ENCODE results near the gene GIGYF2.

GIGYF2 gene

DNA sequence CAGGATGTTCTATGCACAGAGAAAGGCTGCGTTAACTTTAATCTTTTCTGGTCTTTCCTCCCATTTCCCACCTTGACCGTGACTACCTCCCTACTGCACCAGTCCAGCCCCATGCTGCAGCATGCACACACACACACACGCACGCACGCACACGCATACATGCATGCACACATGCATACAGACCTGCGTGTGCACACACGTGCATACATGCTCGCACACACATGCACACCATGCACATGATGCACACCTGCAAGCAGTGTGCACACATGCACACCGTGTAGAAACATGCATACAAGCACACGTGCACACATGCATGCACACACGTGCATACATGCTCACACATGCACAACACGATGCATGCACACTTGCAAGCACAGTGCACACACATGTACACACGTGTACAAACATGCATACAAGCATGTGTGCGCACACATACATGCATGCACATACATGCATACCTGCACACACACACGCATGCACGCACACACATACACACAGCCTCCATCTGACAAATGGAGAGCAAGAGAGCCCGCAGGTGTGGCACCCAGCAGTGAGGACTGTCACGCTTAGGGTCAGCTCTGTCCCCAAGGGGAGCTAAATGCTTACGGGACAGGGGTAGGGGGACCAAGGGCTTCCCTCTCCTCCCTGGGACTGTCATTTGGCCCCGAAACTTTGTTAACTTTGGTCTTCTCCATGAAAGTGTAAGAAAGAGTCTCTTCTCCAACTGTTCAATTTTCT is 191.1 kb downstream of the GIGYF2 start:
- Histone ChIP-seq H3K4me3 (ENCODE audit: extremely low read depth, insufficient read depth, low read length, poor library complexity, severe bottlenecking) (no peak overlapping the region), H3K27ac (ENCODE audit: low read depth, low read length, severe bottlenecking) (no peak overlapping the region)

DNA sequence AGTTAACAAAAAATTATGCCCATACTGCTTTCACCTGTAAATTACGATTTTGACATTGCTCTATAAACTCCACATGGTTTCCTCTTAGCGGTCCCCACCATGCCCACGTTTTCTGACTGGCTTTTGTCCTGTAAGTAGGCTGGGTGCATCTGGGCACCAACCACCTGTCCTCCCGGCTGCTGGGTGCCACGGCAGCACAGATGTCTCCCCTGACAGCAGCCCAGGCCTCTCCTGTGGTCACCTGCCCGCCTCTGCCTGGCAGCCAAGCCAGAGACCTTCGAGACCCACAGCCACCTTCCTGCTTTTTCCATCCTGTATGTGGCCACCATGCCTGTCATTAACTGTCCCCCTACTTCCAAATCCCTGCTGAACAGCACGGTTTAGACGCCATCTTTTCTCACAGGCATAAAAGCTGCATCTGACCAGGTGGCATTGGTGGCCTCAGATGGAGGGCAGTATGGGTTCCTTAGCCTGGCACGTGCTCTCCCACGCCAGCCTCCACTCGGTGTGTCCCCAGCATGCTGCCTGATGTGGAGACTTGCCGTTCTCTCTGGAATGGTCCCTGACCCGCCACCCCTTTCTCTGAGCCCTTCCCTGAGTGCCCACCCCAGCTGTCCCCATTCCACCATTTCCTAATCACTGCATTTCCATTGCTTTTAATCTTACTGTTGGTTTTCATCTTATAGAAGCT is 191.9 kb downstream of the GIGYF2 start:
- Histone ChIP-seq H3K9me3 (ENCODE audit: control insufficient read depth, low read length) (no peaks in the 10 kb centered on the region), H3K4me1 (ENCODE audit: control insufficient read depth, insufficient read depth, low read length, poor library complexity, severe bottlenecking) (peaks cover 4% of the 10 kb centered on the region), H3K27ac (ENCODE audit: low read depth, low read length, severe bottlenecking) (no peak overlapping the region), H3K4me3 (ENCODE audit: extremely low read depth, insufficient read depth, low read length, poor library complexity, severe bottlenecking) (no peak overlapping the region), H3K36me3 (ENCODE audit: control insufficient read depth, insufficient read depth, low read length) (no peaks in the 10 kb centered on the region)
- WGBS, 2 experiments (ENCODE audit: insufficient coverage in 2 of 2) = 93 to 97% methylated on average over 10 to 12 of the region's 14 CpGs

More for the DNA sequence above, 191.1 kb downstream of the GIGYF2 start:
- 97% methylated on average over 18 to 20 of the region's 21 CpGs for WGBS, 2 experiments (ENCODE audit: insufficient coverage in 2 of 2)
- Histone ChIP-seq H3K36me3 (ENCODE audit: control insufficient read depth, insufficient read depth, low read length) (no peaks in the 10 kb centered on the region), H3K9me3 (ENCODE audit: control insufficient read depth, low read length) (no peaks in the 10 kb centered on the region), H3K4me1 (ENCODE audit: control insufficient read depth, insufficient read depth, low read length, poor library complexity, severe bottlenecking) (peaks cover 4% of the 10 kb centered on the region)

DNA sequence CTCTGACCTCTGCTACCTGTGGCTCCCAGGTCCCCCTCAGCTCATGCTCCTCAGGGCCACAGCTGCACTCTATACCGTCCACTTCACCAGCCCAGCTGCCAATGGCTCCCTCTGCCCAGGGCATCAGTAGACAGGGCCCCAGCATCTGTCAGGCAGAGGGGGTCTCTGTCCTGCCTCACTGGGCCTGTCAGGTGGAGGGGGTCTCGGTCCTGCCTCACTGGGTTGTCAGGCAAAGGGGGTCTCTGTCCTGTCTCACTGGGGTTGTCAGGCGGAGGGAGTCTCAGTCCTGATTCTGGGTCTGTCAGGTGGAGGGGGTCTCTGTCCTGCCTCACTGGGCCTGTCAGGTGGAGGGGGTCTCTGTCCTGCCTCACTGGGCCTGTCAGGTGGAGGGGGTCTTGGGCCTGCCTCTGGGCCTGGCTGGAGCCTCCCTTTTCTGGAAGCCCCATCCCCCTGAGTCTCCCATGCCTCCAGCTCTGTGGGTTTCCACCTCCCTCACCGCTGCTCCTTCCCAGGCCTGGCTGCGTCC is 192.8 kb downstream of the GIGYF2 start:
- Histone ChIP-seq H3K4me1 (ENCODE audit: control insufficient read depth, insufficient read depth, low read length, poor library complexity, severe bottlenecking) (peaks cover 4% of the 10 kb centered on the region), H3K27ac (ENCODE audit: low read depth, low read length, severe bottlenecking) (no peak overlapping the region), H3K4me3 (ENCODE audit: extremely low read depth, insufficient read depth, low read length, poor library complexity, severe bottlenecking) (no peak overlapping the region), H3K9me3 (ENCODE audit: control insufficient read depth, low read length) (no peaks in the 10 kb centered on the region), H3K36me3 (ENCODE audit: control insufficient read depth, insufficient read depth, low read length) (no peaks in the 10 kb centered on the region)
- WGBS, 2 experiments (ENCODE audit: insufficient coverage in 2 of 2) = 91 to 97% methylated on average over 4 to 5 of the region's 5 CpGs

DNA sequence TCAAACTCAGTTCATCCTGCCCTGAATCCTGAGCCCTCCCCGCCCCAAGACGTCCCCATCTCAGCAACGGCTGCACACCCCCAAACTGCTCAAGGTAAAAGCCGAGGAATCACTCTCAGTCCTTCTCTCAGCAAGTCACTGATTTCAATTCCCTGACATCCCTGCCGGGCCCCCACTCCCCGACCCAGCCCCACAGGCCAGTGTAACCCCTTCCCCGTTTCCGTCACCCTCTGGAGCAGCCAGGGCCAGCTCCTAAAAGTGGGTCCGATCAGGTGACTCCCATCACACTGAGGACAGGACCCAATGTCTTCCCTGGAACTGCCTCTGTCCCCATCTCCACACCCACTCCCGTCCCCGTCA is 193.4 kb downstream of the GIGYF2 start:
- Histone ChIP-seq H3K4me1 (ENCODE audit: control insufficient read depth, insufficient read depth, low read length, poor library complexity, severe bottlenecking) (peaks cover 4% of the 10 kb centered on the region), H3K9me3 (ENCODE audit: control insufficient read depth, low read length) (no peaks in the 10 kb centered on the region), H3K27ac (ENCODE audit: low read depth, low read length, severe bottlenecking) (no peak overlapping the region), H3K36me3 (ENCODE audit: control insufficient read depth, insufficient read depth, low read length) (no peaks in the 10 kb centered on the region), H3K4me3 (ENCODE audit: extremely low read depth, insufficient read depth, low read length, poor library complexity, severe bottlenecking) (no peak overlapping the region)
- WGBS, 2 experiments (ENCODE audit: insufficient coverage in 2 of 2) = 80 to 82% methylated on average over 10 to 11 of the region's 11 CpGs

DNA sequence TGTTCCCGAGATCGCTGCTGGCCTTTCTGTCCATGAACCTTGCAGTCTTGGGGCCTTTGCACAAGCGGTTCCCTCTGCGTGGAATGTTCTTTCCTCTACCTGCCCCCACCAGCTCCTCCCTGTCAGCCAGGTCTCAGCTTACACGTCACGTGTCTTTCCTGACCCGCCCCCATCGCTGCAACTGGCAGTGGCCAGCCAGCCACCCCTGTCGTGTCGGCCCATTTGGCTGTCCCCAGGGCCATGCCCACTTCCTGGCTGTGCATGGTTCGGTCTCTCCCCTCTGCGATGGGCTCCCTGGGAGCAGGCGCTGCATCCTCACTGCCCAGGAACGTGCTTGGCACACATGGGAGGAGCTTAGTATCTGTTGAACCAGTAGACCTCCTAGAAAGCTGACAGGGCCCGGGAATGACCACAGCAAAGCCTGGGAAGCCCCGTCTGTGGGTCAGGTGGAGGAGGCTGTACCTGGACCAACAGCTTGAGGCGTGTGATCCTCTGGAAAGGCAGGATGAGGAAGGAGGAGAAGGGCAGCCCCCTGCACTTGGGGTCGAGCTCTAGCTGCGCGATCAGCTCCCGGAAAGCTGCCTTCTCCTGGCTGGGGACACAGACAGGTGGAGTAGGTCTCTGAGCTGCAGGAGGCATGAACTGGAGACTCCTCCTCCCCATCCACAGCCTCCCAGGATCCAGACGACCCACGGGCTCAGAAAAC is 193.9 kb downstream of the GIGYF2 start:
- Histone ChIP-seq H3K9me3 (ENCODE audit: control insufficient read depth, low read length) (no peaks in the 10 kb centered on the region), H3K36me3 (ENCODE audit: control insufficient read depth, insufficient read depth, low read length) (no peaks in the 10 kb centered on the region), H3K27ac (ENCODE audit: low read depth, low read length, severe bottlenecking) (no peak overlapping the region), H3K4me1 (ENCODE audit: control insufficient read depth, insufficient read depth, low read length, poor library complexity, severe bottlenecking) (peaks cover 4% of the 10 kb centered on the region), H3K4me3 (ENCODE audit: extremely low read depth, insufficient read depth, low read length, poor library complexity, severe bottlenecking) (no peak overlapping the region)
- 40 to 41% methylated on average over 18 of the region's 23 CpGs for WGBS, 2 experiments (ENCODE audit: insufficient coverage in 2 of 2)

DNA sequence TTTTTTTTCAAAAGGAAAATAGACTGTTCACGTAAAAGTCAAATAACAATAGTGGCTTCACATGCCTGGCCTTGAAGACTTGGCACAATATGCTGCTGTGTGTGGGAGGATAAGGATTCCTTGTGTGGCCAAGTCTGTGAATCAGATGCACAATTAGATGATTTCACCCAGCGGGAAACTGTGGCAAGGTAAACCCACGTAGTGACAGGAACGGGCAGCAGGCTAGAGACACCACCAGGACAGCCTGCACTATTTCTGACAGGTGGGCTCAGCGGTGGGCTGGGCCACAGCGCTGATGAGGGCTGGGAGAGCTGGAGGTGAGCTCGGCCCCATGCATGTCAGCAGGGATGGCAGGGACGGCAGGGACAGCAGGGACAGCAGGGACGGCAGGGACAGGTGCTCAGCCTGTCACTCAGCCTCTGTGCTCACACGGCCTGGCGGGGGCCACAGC is 194.5 kb downstream of the GIGYF2 start:
- WGBS, 2 experiments (ENCODE audit: insufficient coverage in 2 of 2) = 87 to 89% methylated on average over 10 to 11 of the region's 11 CpGs
- H3K4me1 ChIP-seq (ENCODE audit: control insufficient read depth, insufficient read depth, low read length, poor library complexity, severe bottlenecking) = peaks cover 4% of the 10 kb centered on the region
- no peaks in the 10 kb centered on the region for H3K9me3 ChIP-seq (ENCODE audit: control insufficient read depth, low read length)
- H3K27ac ChIP-seq (ENCODE audit: low read depth, low read length, severe bottlenecking) = no peak overlapping the region
- no peak overlapping the region for H3K4me3 ChIP-seq (ENCODE audit: extremely low read depth, insufficient read depth, low read length, poor library complexity, severe bottlenecking)
- H3K36me3 ChIP-seq (ENCODE audit: control insufficient read depth, insufficient read depth, low read length) = no peaks in the 10 kb centered on the region

DNA sequence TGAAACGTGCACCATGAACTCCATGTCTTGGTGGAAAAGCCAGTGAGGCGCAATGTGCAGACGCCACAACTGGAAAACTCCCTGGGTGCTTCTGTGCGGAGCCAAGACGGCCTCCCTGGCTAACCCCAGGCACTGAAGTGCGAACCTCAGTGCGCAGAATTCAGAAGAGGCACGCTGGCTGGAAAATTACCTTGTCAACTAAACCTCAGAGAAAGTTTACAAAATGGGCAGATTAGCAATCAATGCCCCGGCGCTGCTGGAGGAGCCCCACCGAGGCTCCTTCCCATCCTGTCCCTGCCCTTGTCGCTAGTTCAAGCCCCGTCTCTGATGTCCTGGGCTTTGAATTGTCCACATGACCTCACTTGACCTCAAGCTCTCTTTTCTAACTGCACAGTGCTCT is 195.1 kb downstream of the GIGYF2 start:
- WGBS, 2 experiments (ENCODE audit: insufficient coverage in 2 of 2) = 89 to 91% methylated on average over 13 of the region's 13 CpGs
- Histone ChIP-seq H3K4me1 (ENCODE audit: control insufficient read depth, insufficient read depth, low read length, poor library complexity, severe bottlenecking) (peaks cover 4% of the 10 kb centered on the region), H3K36me3 (ENCODE audit: control insufficient read depth, insufficient read depth, low read length) (no peaks in the 10 kb centered on the region), H3K9me3 (ENCODE audit: control insufficient read depth, low read length) (no peaks in the 10 kb centered on the region), H3K4me3 (ENCODE audit: extremely low read depth, insufficient read depth, low read length, poor library complexity, severe bottlenecking) (no peak overlapping the region), H3K27ac (ENCODE audit: low read depth, low read length, severe bottlenecking) (no peak overlapping the region)

DNA sequence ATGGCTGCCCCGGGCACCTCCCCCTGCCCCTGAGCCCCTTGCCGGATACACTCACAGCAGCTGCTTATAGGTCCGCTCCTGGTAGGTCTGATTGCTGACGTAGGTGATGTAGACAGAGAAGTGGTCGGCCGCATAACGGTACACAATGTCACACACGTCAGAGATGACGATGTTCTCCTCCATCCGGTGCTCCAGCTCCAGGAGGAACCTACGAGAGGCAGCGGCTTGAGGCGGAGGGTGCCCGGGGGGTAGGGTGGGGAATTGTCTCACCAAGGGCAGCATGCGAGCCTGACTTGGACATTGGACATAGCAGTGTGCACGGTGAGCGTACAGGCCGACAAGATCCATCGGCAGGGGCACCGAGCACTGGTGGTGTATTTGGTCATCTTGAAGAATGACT is 195.7 kb downstream of the GIGYF2 start:
- Histone ChIP-seq H3K4me3 (ENCODE audit: extremely low read depth, insufficient read depth, low read length, poor library complexity, severe bottlenecking) (no peak overlapping the region), H3K27ac (ENCODE audit: low read depth, low read length, severe bottlenecking) (no peak overlapping the region), H3K9me3 (ENCODE audit: control insufficient read depth, low read length) (no peaks in the 10 kb centered on the region), H3K36me3 (ENCODE audit: control insufficient read depth, insufficient read depth, low read length) (no peaks in the 10 kb centered on the region), H3K4me1 (ENCODE audit: control insufficient read depth, insufficient read depth, low read length, poor library complexity, severe bottlenecking) (peaks cover 4% of the 10 kb centered on the region)
- WGBS, 2 experiments (ENCODE audit: insufficient coverage in 2 of 2) = 96 to 97% methylated on average over 17 to 20 of the region's 20 CpGs

DNA sequence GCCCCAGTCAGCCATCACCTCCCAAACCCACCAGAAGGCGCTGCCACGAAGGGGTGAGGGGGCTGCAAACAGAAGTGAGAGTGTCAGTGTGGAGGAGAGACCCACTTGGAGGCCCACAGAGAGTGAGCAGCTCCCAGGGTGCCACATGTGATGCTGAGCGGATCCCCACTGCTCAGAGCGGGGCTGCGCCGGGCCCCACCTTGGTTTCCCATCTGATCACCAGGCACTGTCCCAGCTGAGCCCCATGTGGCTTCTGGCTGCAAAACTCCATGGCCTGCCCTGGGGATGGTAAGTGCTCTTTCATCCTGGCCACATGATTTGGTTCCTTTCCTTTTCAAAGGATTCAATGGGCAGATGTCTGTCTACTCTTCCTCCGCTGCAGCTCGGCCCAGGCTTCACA is 196.7 kb downstream of the GIGYF2 start:
- no peak overlapping the region for H3K27ac ChIP-seq (ENCODE audit: low read depth, low read length, severe bottlenecking)
- H3K9me3 ChIP-seq (ENCODE audit: control insufficient read depth, low read length) = no peaks in the 10 kb centered on the region
- 91 to 98% methylated on average over 6 to 7 of the region's 8 CpGs for WGBS, 2 experiments (ENCODE audit: insufficient coverage in 2 of 2)
- no peaks in the 10 kb centered on the region for H3K36me3 ChIP-seq (ENCODE audit: control insufficient read depth, insufficient read depth, low read length)
- no peak overlapping the region for H3K4me3 ChIP-seq (ENCODE audit: extremely low read depth, insufficient read depth, low read length, poor library complexity, severe bottlenecking)
- H3K4me1 ChIP-seq (ENCODE audit: control insufficient read depth, insufficient read depth, low read length, poor library complexity, severe bottlenecking) = peaks cover 4% of the 10 kb centered on the region

DNA sequence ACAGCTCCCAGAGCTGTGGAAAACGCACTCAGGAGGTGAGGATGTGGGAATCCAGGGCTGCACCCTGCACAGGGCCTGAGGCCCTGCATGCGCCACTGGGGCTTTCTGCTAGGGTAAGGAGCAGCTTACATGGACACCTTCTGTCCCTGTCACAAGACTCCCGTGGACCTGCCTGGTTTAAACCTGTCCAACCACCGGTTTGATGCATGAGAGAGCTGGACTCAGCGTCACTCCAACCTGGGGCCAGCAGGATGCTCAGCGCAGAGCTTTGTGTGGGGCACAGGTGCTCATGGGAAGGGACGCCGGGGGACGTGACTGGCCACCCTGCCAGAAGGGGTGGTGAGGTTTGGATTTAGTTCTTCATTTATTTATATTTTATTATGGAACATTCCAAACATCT is 197.1 kb downstream of the GIGYF2 start:
- H3K4me3 ChIP-seq (ENCODE audit: extremely low read depth, insufficient read depth, low read length, poor library complexity, severe bottlenecking) = no peak overlapping the region
- H3K4me1 ChIP-seq (ENCODE audit: control insufficient read depth, insufficient read depth, low read length, poor library complexity, severe bottlenecking) = peaks cover 4% of the 10 kb centered on the region
- no peaks in the 10 kb centered on the region for H3K9me3 ChIP-seq (ENCODE audit: control insufficient read depth, low read length)
- WGBS, 2 experiments (ENCODE audit: insufficient coverage in 2 of 2) = 94 to 96% methylated on average over 6 to 8 of the region's 9 CpGs
- no peaks in the 10 kb centered on the region for H3K36me3 ChIP-seq (ENCODE audit: control insufficient read depth, insufficient read depth, low read length)
- H3K27ac ChIP-seq (ENCODE audit: low read depth, low read length, severe bottlenecking) = no peak overlapping the region

Measured in mesodermal cell (in vitro differentiated cells).